DND-41 (cell line): ENCODE results near the gene UBTD1.
"Not testable (repeated sequence)": the region's sequence is repeated elsewhere in the genome, so short reads cannot be mapped to it uniquely, and the experiment has no call there.

Source experiments
- ATAC-seq: fragments of 200-7000 bp; cut with Tn5 transposase; 3 replicates; pipeline ENCODE4 v1.9.1; 2021; ENCODE audit warnings: low read depth; ENCODE audit not compliant: insufficient read depth
- DNase-seq: peaks from one replicate; pipeline ENCODE4 v3.0.0-alpha.2; 2020
- H2AFZ ChIP-seq: 2 replicates; pipeline ENCODE4 v1.6.0; 2012; ENCODE audit warnings: low read depth, low read length
- H3K27ac ChIP-seq: 2 replicates; pipeline ENCODE4 v1.5.1; 2012; ENCODE audit warnings: low read length, inconsistent platforms
- H3K27me3 ChIP-seq: fragments of 200-600 bp; sonication (generic); 2 replicates; pipeline ENCODE4 v1.6.0; 2012; ENCODE audit warnings: low read length, mild to moderate bottlenecking, inconsistent platforms; ENCODE audit not compliant: insufficient read depth, poor library complexity
- H3K36me3 ChIP-seq: 2 replicates; pipeline ENCODE4 v1.5.1; 2012; ENCODE audit warnings: low read length, inconsistent platforms; ENCODE audit not compliant: insufficient read depth
- H3K4me1 ChIP-seq: 2 replicates; pipeline ENCODE4 v1.5.1; 2012; ENCODE audit warnings: mild to moderate bottlenecking, low read length; ENCODE audit not compliant: insufficient read depth
- H3K4me2 ChIP-seq: 2 replicates; pipeline ENCODE4 v1.6.0; 2012; ENCODE audit warnings: mild to moderate bottlenecking, moderate library complexity, low read length, inconsistent platforms; ENCODE audit not compliant: insufficient read depth
- H3K4me3 ChIP-seq, 2 experiments: fragments of 200-600 bp in 1 of 2; shearing (Covaris generic) in 1 of 2; 2 replicates each; pipeline ENCODE4 v1.5.1; 2012 to 2016; ENCODE audit warnings: inconsistent platforms in 2 of 2, low read length in 2 of 2, mild to moderate bottlenecking in 2 of 2, low read depth in 1 of 2, moderate library complexity in 1 of 2
- H3K79me2 ChIP-seq: 2 replicates; pipeline ENCODE4 v1.6.0; 2012; ENCODE audit warnings: low read length, inconsistent platforms; ENCODE audit not compliant: insufficient read depth
- H3K9ac ChIP-seq: 2 replicates; pipeline ENCODE4 v1.6.0; 2012; ENCODE audit warnings: low read depth, mild to moderate bottlenecking, inconsistent platforms, low read length, moderate library complexity
- H3K9me3 ChIP-seq: 2 replicates; pipeline ENCODE4 v1.5.1; 2012; ENCODE audit warnings: low read length, moderate library complexity, mild to moderate bottlenecking, inconsistent platforms; ENCODE audit not compliant: insufficient read depth, severe bottlenecking
- H4K20me1 ChIP-seq: 2 replicates; pipeline ENCODE4 v1.6.0; 2012; ENCODE audit warnings: low read length; ENCODE audit not compliant: insufficient read depth
- EZH2 ChIP-seq: IDR thresholded peaks from 3 replicates; pipeline ENCODE4 v1.6.1; 2012; ENCODE audit warnings: borderline replicate concordance, low read depth, mild to moderate bottlenecking, moderate library complexity, low read length, inconsistent platforms; ENCODE audit not compliant: severe bottlenecking
- TF ChIP-seq, protein P1 (sequence below): IDR thresholded peaks from 2 replicates; pipeline ENCODE4 v1.5.1; 2012; ENCODE audit warnings: borderline replicate concordance, low read length, moderate library complexity, mild to moderate bottlenecking; ENCODE audit not compliant: poor library complexity, severe bottlenecking; ENCODE audit errors: extremely low read depth

UBTD1 gene

DNA sequence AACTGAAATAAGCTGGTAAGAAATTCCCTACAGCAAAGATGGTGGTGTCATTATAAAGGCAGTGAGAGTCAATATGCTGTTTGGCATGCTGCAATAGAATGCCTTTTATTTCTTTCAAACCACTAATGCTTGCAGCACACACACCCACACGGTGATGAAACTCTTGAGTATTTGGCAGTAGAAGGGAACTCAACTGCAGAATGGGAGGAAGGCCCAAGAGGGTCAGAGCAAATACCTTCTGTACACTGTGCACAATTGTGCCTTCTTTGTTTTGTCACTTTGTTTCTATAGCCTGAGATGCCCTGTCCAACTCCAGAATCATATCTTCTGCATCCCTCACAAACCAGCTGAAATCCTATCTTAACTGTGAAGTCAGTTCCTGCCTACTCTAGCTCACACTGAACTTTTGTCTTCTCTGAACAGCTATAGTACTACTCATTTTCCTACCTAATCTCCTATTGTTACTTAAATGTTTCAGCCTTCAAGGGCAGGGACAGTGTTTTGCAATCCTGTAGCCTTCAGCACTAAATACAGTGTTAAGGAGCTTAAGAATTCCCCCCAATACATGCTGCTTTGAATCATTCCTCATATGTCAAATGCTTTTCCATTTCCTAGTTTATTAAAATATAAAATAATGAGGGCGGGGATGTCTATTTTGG lies 22.7 kb upstream of the UBTD1 start:
- H3K27me3 ChIP-seq, result no peaks in the 10 kb centered on the region
- H3K4me1 ChIP-seq, result no peaks in the 10 kb centered on the region
- H3K4me2 ChIP-seq, result no peak overlapping the region
- H3K79me2 ChIP-seq, result 0 out of 2 replicates have a peak, but pooled peaks cover 1% of the 10 kb centered on the region
- ATAC-seq (no peak), DNase-seq (no peak)
- H3K9me3 ChIP-seq, result no peaks in the 10 kb centered on the region
- H3K27ac ChIP-seq, result no peak overlapping the region
- no peak overlapping the region for H3K4me3 ChIP-seq
- no peak overlapping the region for H2AFZ ChIP-seq
- no peak overlapping the region for H3K9ac ChIP-seq
- H3K36me3 ChIP-seq, result peaks cover 97% of the 10 kb centered on the region
- TF ChIP-seq EZH2, result no peak
- TF ChIP-seq, protein P1, sequence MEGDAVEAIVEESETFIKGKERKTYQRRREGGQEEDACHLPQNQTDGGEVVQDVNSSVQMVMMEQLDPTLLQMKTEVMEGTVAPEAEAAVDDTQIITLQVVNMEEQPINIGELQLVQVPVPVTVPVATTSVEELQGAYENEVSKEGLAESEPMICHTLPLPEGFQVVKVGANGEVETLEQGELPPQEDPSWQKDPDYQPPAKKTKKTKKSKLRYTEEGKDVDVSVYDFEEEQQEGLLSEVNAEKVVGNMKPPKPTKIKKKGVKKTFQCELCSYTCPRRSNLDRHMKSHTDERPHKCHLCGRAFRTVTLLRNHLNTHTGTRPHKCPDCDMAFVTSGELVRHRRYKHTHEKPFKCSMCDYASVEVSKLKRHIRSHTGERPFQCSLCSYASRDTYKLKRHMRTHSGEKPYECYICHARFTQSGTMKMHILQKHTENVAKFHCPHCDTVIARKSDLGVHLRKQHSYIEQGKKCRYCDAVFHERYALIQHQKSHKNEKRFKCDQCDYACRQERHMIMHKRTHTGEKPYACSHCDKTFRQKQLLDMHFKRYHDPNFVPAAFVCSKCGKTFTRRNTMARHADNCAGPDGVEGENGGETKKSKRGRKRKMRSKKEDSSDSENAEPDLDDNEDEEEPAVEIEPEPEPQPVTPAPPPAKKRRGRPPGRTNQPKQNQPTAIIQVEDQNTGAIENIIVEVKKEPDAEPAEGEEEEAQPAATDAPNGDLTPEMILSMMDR, result no peak
- H4K20me1 ChIP-seq, result no peaks in the 10 kb centered on the region

DNA sequence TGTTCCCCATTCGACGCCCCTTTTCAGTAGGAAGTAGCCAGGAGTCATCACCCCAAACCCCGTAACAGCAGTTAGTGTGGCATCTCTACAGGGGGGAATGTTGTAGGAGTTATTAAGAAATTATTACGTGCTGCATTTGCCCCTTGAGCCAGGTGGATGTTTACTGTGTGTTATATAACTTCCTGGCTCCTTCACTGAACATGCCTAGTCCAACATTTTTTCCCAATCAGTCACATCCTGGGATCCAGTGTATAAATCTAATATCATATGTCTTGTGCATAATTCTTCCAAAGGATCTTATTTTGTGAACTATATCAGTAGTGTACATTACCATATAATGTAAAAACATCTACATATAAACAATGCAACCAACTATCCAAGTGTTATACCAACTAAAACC lies 19.3 kb upstream of the UBTD1 start:
- not testable (repeated sequence) for H3K4me2 ChIP-seq, H3K9me3 ChIP-seq, H3K9ac ChIP-seq, H4K20me1 ChIP-seq, H3K4me3 ChIP-seq, H3K27ac ChIP-seq, H3K4me1 ChIP-seq, H3K27me3 ChIP-seq, H2AFZ ChIP-seq, ATAC-seq, DNase-seq
- Histone ChIP-seq H3K79me2 (peaks cover 25% of the 10 kb centered on the region), H3K36me3 (peaks cover 84% of the 10 kb centered on the region)

- no peaks in the 10 kb centered on the region for H3K27me3 ChIP-seq
- peaks cover 8% of the 10 kb centered on the region; the same call in 1 of the 2 replicates for H4K20me1 ChIP-seq
- H3K27ac ChIP-seq, result no peak overlapping the region
- H3K79me2 ChIP-seq, result peaks cover 29% of the 10 kb centered on the region
- no peaks in the 10 kb centered on the region for H3K9me3 ChIP-seq
- H3K9ac ChIP-seq, result no peak overlapping the region
- no peak overlapping the region for H3K4me2 ChIP-seq
- DNase-seq, result peak; percentile 25
- H2AFZ ChIP-seq, result no peak overlapping the region
- TF ChIP-seq, protein P1, result no peak
- no peak for TF ChIP-seq EZH2
- H3K36me3 ChIP-seq, result peaks cover 82% of the 10 kb centered on the region
- no peaks in the 10 kb centered on the region for H3K4me1 ChIP-seq
- ATAC-seq, result 0 out of 3 replicates have a peak, but pooled peaks have one; percentile 29
- no peak overlapping the region for H3K4me3 ChIP-seq
Measured at GRCh38 chr10:97479939-97480338, 18.8 kb upstream of the UBTD1 start.

DNA sequence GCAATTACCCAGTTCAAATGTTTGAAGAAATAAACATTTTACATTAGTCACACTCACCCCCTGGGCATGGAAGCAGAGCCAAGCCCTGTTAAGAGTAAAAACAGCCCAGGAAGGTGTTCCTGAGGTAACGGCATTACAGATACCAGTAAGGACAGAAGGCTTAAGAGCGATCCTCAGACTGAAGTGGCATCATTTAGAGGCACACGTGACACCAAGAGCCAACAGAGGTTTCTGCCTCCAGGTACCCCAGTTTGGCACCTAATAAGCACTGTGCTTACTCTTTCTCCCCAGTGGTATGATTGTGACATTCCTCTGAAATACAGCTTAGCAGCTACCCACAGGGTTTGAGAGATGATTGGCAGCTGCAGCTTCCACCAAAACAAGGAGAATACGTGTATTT lies 17.7 kb upstream of the UBTD1 start:
- no peaks in the 10 kb centered on the region for H3K27me3 ChIP-seq
- H3K4me2 ChIP-seq, result no peak overlapping the region
- H3K79me2 ChIP-seq, result peaks cover 38% of the 10 kb centered on the region
- H3K36me3 ChIP-seq, result peaks cover 76% of the 10 kb centered on the region
- no peak overlapping the region for H3K4me3 ChIP-seq
- no peak overlapping the region for H3K27ac ChIP-seq
- H2AFZ ChIP-seq, result no peak overlapping the region
- no peak for ATAC-seq
- no peak for TF ChIP-seq EZH2
- TF ChIP-seq, protein P1, result no peak
- H3K9me3 ChIP-seq, result no peaks in the 10 kb centered on the region
- H3K9ac ChIP-seq, result no peak overlapping the region
- H3K4me1 ChIP-seq, result no peaks in the 10 kb centered on the region
- peaks cover 11% of the 10 kb centered on the region; the same call in 1 of the 2 replicates for H4K20me1 ChIP-seq
- DNase-seq, result no peak
